H9 (cell line): Measurements from ENCODE around the gene DCDC2. TPM values are rescaled to one million over a fixed set of nuclear protein-coding genes. Genes with fewer than 3 reads are reported as not detected.

Source experiments
- DNase-seq: peaks from one replicate; pipeline ENCODE4 v3.0.0-alpha.2; 2017
- H2AFZ ChIP-seq: one replicate; pipeline ENCODE4 v1.6.1; 2013; ENCODE audit warnings: mild to moderate bottlenecking, low read length, control low read depth, moderate library complexity
- H2AK5ac ChIP-seq: 2 replicates; pipeline ENCODE4 v1.6.1; 2013; ENCODE audit warnings: low read length, control low read depth, mixed read lengths; ENCODE audit not compliant: insufficient read length
- H2BK120ac ChIP-seq: one replicate; pipeline ENCODE4 v1.6.1; 2013; ENCODE audit warnings: low read depth, mild to moderate bottlenecking, low read length, control low read depth, inconsistent platforms; ENCODE audit not compliant: poor library complexity, severe bottlenecking
- H2BK12ac ChIP-seq: 2 replicates; pipeline ENCODE4 v1.6.1; 2013; ENCODE audit warnings: low read length, control low read depth, mixed read lengths, low read depth; ENCODE audit not compliant: insufficient read length
- H2BK15ac ChIP-seq: 2 replicates; pipeline ENCODE4 v1.6.1; 2013; ENCODE audit warnings: low read depth, low read length, control low read depth
- H2BK20ac ChIP-seq: one replicate; pipeline ENCODE4 v1.6.1; 2013; ENCODE audit warnings: low read depth, mild to moderate bottlenecking, low read length, control low read depth, inconsistent platforms; ENCODE audit not compliant: poor library complexity, severe bottlenecking
- H2BK5ac ChIP-seq: 2 replicates; pipeline ENCODE4 v1.6.1; 2013; ENCODE audit warnings: low read length, control low read depth, mixed read lengths; ENCODE audit not compliant: insufficient read length
- H3K14ac ChIP-seq: 2 replicates; pipeline ENCODE4 v1.6.1; 2013; ENCODE audit warnings: low read length, control low read depth; ENCODE audit not compliant: insufficient read depth
- H3K18ac ChIP-seq: 2 replicates; pipeline ENCODE4 v1.6.1; 2013; ENCODE audit warnings: low read depth, mild to moderate bottlenecking, mixed read lengths, low read length, control low read depth; ENCODE audit not compliant: insufficient read length
- H3K23ac ChIP-seq: 2 replicates; pipeline ENCODE4 v1.6.1; 2013; ENCODE audit warnings: low read length, control low read depth, mixed read lengths, low read depth; ENCODE audit not compliant: insufficient read length
- H3K23me2 ChIP-seq: 2 replicates; pipeline ENCODE4 v1.6.1; 2013; ENCODE audit warnings: low read depth, mild to moderate bottlenecking, mixed read lengths, low read length, control low read depth; ENCODE audit not compliant: insufficient read length, poor library complexity, severe bottlenecking
- H3K27ac ChIP-seq: 2 replicates; pipeline ENCODE4 v1.5.1; 2013; ENCODE audit warnings: low read length, control low read depth, mixed read lengths, low read depth; ENCODE audit not compliant: insufficient read length
- H3K27me3 ChIP-seq: 2 replicates; pipeline ENCODE4 v1.6.1; 2013; ENCODE audit warnings: low read length, control low read depth, inconsistent platforms; ENCODE audit not compliant: insufficient read depth
- H3K4ac ChIP-seq: 2 replicates; pipeline ENCODE4 v1.6.1; 2013; ENCODE audit warnings: low read depth, mild to moderate bottlenecking, control low read depth, inconsistent platforms, low read length, moderate library complexity
- H3K4me1 ChIP-seq: 2 replicates; pipeline ENCODE4 v1.6.1; 2013; ENCODE audit warnings: low read length, control low read depth, inconsistent platforms; ENCODE audit not compliant: insufficient read depth
- H3K4me2 ChIP-seq: 2 replicates; pipeline ENCODE4 v1.6.1; 2013; ENCODE audit warnings: low read length, control low read depth, mixed read lengths; ENCODE audit not compliant: insufficient read length, insufficient read depth
- H3K56ac ChIP-seq: 2 replicates; pipeline ENCODE4 v1.6.1; 2013; ENCODE audit warnings: low read depth, mild to moderate bottlenecking, mixed read lengths, low read length, control low read depth; ENCODE audit not compliant: insufficient read length
- H3K79me1 ChIP-seq: 2 replicates; pipeline ENCODE4 v1.6.1; 2013; ENCODE audit warnings: low read depth, mild to moderate bottlenecking, moderate library complexity, low read length, control low read depth, inconsistent platforms; ENCODE audit not compliant: insufficient read depth, poor library complexity, severe bottlenecking
- H3K79me2 ChIP-seq: 2 replicates; pipeline ENCODE4 v1.6.1; 2013; ENCODE audit warnings: low read length, control low read depth, inconsistent platforms; ENCODE audit not compliant: insufficient read depth
- H3K9ac ChIP-seq: 2 replicates; pipeline ENCODE4 v1.6.1; 2013; ENCODE audit warnings: low read length, control low read depth, mixed read lengths; ENCODE audit not compliant: insufficient read length; ENCODE audit errors: extremely low read depth
- H3K9me3 ChIP-seq: one replicate; pipeline ENCODE4 v1.6.1; 2013; ENCODE audit warnings: low read depth, low read length, inconsistent platforms; ENCODE audit not compliant: control insufficient read depth
- H3T11ph ChIP-seq: one replicate; pipeline ENCODE4 v1.6.1; 2013; ENCODE audit warnings: mild to moderate bottlenecking, low read length, control low read depth, inconsistent platforms
- H4K20me1 ChIP-seq: one replicate; pipeline ENCODE4 v1.6.1; 2013; ENCODE audit not compliant: control insufficient read depth, insufficient read length, insufficient read depth
- H4K5ac ChIP-seq: 2 replicates; pipeline ENCODE4 v1.6.1; 2013; ENCODE audit warnings: low read depth, mild to moderate bottlenecking, mixed read lengths, low read length, control low read depth; ENCODE audit not compliant: insufficient read length
- H4K8ac ChIP-seq: replicated peaks from 2 replicates; pipeline ENCODE4 v1.6.1; 2013; ENCODE audit warnings: low read length, control low read depth, mixed read lengths, low read depth; ENCODE audit not compliant: insufficient read length
- H4K91ac ChIP-seq: 2 replicates; pipeline ENCODE4 v1.6.1; 2013; ENCODE audit warnings: low read depth, mild to moderate bottlenecking, moderate library complexity, mixed read lengths, low read length, control low read depth; ENCODE audit not compliant: insufficient read length
- H3K27ac Mint-ChIP-seq, 3 experiments: 2 replicates in 2 of 3; 3 replicates in 1 of 3; pipeline ENCODE4 v1.8.0; 2020 to 2021; ENCODE audit warnings: mixed read lengths in 3 of 3, mild to moderate bottlenecking in 1 of 3, moderate library complexity in 1 of 3
- H3K27me3 Mint-ChIP-seq: 2 replicates; pipeline ENCODE4 v1.8.0; 2021; ENCODE audit warnings: low read depth, mild to moderate bottlenecking, moderate library complexity, mixed read lengths
- H3K36me3 Mint-ChIP-seq, 3 experiments: 2 replicates in 2 of 3; 3 replicates in 1 of 3; pipeline ENCODE4 v1.8.0; 2020 to 2021; ENCODE audit warnings: low read depth in 3 of 3, mixed read lengths in 3 of 3; ENCODE audit not compliant: insufficient read depth in 1 of 3
- H3K4me1 Mint-ChIP-seq, 2 experiments: 2 replicates each; pipeline ENCODE4 v1.8.0; 2020; ENCODE audit warnings: mixed read lengths in 2 of 2
- H3K4me3 Mint-ChIP-seq, 2 experiments: 2 replicates in 1 of 2; 3 replicates in 1 of 2; pipeline ENCODE4 v1.8.0; 2020 to 2021; ENCODE audit warnings: mild to moderate bottlenecking in 2 of 2, mixed read lengths in 2 of 2, moderate library complexity in 1 of 2
- H3K9me3 Mint-ChIP-seq, 2 experiments: 2 replicates in 1 of 2; 3 replicates in 1 of 2; pipeline ENCODE4 v1.8.0; 2020; ENCODE audit warnings: mild to moderate bottlenecking in 2 of 2, mixed read lengths in 2 of 2, moderate library complexity in 1 of 2
- WGBS: extraction: QIAGEN DNeasy Blood & Tissue Kit; methylation state at CpG from one replicate; pipeline ENCODE4 v1.1.7; 2013; ENCODE audit warnings: missing lambda C conversion rate, low lambda C conversion rate, mixed read lengths; ENCODE audit not compliant: insufficient read length; ENCODE audit errors: extremely low coverage; 5-methylcytosine and 5-hydroxymethylcytosine counted together
- total RNA-seq: library from RNA; stranded (reverse); gene quantifications from 2 replicates; pipeline ENCODE4 v1.2.1, GENCODE V29; 2021
- TF ChIP-seq, protein P1 (sequence below): fragments of 200-600 bp; sonication (generic); conservative IDR thresholded peaks from 3 replicates; pipeline ENCODE4 v1.8.0; 2021; ENCODE audit warnings: antibody characterized with exemption, mild to moderate bottlenecking

The DCDC2 gene
- total RNA-seq, 1 experiment from 2014 or later, result 0.59 TPM

DNA sequence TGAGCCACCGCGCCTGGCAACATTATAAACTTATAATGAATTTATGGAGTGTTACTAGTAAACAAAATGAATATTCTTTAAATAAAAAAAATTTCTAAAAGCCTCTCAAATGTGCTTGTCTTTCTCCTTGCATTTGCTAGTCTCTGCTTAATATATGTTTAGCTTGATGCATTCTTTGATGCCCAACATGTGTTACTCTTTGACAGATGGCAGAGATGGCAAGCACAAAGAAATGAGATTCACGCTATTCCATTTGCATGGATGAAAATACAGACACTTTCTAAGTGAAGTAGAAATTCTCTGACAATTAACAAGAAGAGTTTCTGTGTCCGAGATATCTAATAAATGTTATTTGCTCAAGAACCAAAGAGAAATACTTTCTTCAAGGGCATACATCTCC lies 30.1 kb downstream of the DCDC2 start:
- Mint-ChIP-seq H3K9me3 (no peaks in the 10 kb centered on the region), H3K4me1 (peaks cover 21% of the 10 kb centered on the region in 2 experiments), H3K27me3 (peaks cover 18% of the 10 kb centered on the region), H3K27ac (no peak overlapping the region), H3K4me3 (no peak overlapping the region), H3K36me3 (no peaks in the 10 kb centered on the region)
- no peak overlapping the region for H3K9ac ChIP-seq
- H2BK5ac ChIP-seq, result no peak overlapping the region
- H2BK12ac ChIP-seq, result no peak overlapping the region
- no peak overlapping the region for H4K91ac ChIP-seq
- no peak overlapping the region for H4K5ac ChIP-seq
- no peaks in the 10 kb centered on the region for H4K20me1 ChIP-seq
- TF ChIP-seq, protein P1, sequence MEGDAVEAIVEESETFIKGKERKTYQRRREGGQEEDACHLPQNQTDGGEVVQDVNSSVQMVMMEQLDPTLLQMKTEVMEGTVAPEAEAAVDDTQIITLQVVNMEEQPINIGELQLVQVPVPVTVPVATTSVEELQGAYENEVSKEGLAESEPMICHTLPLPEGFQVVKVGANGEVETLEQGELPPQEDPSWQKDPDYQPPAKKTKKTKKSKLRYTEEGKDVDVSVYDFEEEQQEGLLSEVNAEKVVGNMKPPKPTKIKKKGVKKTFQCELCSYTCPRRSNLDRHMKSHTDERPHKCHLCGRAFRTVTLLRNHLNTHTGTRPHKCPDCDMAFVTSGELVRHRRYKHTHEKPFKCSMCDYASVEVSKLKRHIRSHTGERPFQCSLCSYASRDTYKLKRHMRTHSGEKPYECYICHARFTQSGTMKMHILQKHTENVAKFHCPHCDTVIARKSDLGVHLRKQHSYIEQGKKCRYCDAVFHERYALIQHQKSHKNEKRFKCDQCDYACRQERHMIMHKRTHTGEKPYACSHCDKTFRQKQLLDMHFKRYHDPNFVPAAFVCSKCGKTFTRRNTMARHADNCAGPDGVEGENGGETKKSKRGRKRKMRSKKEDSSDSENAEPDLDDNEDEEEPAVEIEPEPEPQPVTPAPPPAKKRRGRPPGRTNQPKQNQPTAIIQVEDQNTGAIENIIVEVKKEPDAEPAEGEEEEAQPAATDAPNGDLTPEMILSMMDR, result no peak
- H3K79me2 ChIP-seq, result no peaks in the 10 kb centered on the region
- no peaks in the 10 kb centered on the region for H3K23me2 ChIP-seq
- no peak overlapping the region for H3K4me2 ChIP-seq
- H2AFZ ChIP-seq, result no peak overlapping the region
- no peak overlapping the region for H2AK5ac ChIP-seq
- peaks cover 2% of the 10 kb centered on the region; the same call in 1 of the 2 replicates for H3K27me3 ChIP-seq
- no peak overlapping the region for H3T11ph ChIP-seq
- H3K9me3 ChIP-seq, result no peaks in the 10 kb centered on the region
- H4K8ac ChIP-seq, result no peak overlapping the region
- no CpG with 5 or more reads among the region's 4 CpGs for WGBS
- H2BK15ac ChIP-seq, result no peak overlapping the region
- no peak overlapping the region for H2BK20ac ChIP-seq
- H3K27ac ChIP-seq, result no peak overlapping the region
- H3K18ac ChIP-seq, result no peak overlapping the region
- no peak overlapping the region for H2BK120ac ChIP-seq
- no peaks in the 10 kb centered on the region; the same call in 1 of the 2 replicates for H3K4me1 ChIP-seq
- H3K56ac ChIP-seq, result no peak overlapping the region
- no peaks in the 10 kb centered on the region for H3K79me1 ChIP-seq
- DNase-seq, result no peak
- no peak overlapping the region for H3K4ac ChIP-seq
- no peak overlapping the region for H3K14ac ChIP-seq
- no peak overlapping the region for H3K23ac ChIP-seq
